ENCODE results near the gene CPT1B. TPM values are rescaled to one million over a fixed set of nuclear protein-coding genes. Genes with fewer than 3 reads are reported as not detected.

CPT1B gene
- total and polyA plus RNA-seq, 2 of the 8 experiments (the other 6 are each of a cell fraction or from before 2014, with no cell fraction given) = 34.2 to 36.2 TPM

DNA sequence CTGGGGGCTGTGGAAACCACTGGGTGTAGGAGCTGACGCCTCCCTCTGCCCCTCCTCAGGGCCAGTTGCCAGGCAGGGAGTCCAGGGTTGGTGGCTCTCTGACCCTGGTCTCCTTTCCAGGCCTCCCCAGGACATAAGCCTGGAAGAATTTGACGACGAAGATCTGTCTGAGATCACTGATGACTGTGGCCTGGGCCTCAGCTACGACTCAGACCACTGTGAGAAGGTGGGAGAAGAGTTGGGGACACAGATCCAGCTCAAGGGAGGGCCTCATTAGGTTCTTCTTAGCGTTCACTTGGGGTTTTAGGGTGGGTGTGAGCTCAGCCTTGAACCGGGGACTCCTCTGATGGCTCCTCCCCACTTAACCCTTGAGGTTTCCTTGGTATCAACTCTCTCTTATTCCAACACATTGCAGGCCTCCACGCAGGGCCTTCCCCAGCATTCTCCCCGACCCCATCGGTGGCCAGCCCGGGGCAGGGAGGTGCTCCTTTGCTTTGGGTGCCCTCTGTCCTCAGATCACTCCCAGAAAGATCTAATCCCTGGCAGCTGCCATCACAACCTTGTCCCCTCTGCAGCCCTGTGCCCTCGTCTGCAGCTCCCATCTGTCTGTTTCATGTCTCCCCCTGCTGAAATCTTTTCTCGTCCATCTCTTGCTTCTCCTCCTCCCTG, 23.6 kb upstream of the CPT1B start:
- Histone ChIP-seq H2BK15ac (ENCODE audit: low read length) (no peak overlapping the region), H3K4me2 (ENCODE audit: insufficient read depth in 1 of 2, low read depth in 2 of 2, low read length in 2 of 2) (peak overlapping the region; percentile 53 to 69; a peak in 3 of 4 replicates), H2BK20ac (ENCODE audit: low read length) (no peak overlapping the region), H2AK5ac (ENCODE audit: low read depth, low read length) (no peak overlapping the region), H3K27me3 (replicated peaks in 1 of 4; ENCODE audit: control insufficient read depth in 3 of 4, extremely low read depth in 1 of 4, insufficient read depth in 3 of 4, low read length in 3 of 4) (peaks cover 54 to 85% (median 63%) of the 10 kb centered on the region in 4 experiments; a peak in 6 of 7 replicates), H3K79me1 (ENCODE audit: low read depth, low read length) (no peaks in the 10 kb centered on the region), H3K36me3 (ENCODE audit: control insufficient read depth in 2 of 4, insufficient read depth in 4 of 4, low read length in 3 of 4) (peaks cover 0 to 3% (median 0%) of the 10 kb centered on the region in 4 experiments; a peak in 1 of 8 replicates), H3K14ac (ENCODE audit: insufficient read length) (no peak overlapping the region), H4K5ac (ENCODE audit: insufficient read length, low read depth, low read length) (no peak overlapping the region), H3K9ac (replicated peaks in 1 of 4; ENCODE audit: extremely low read depth in 1 of 4, low read depth in 3 of 4, low read length in 3 of 4) (no peak overlapping the region), H3K18ac (ENCODE audit: extremely low read depth, low read length) (no peak overlapping the region; the same call in 1 of the 2 replicates), H3K79me2 (ENCODE audit: control insufficient read depth in 1 of 2, insufficient read depth in 2 of 2, low read length in 2 of 2) (no peaks in the 10 kb centered on the region), H3K23me2 (ENCODE audit: low read depth, low read length) (peaks cover 2% of the 10 kb centered on the region; the same call in 1 of the 2 replicates), H4K20me1 (replicated peaks in 1 of 2; ENCODE audit: control insufficient read depth in 1 of 2, insufficient read depth in 2 of 2, low read length in 2 of 2) (peaks cover 10 to 11% of the 10 kb centered on the region in 2 experiments), H2BK12ac (ENCODE audit: low read depth, low read length) (no peak overlapping the region), H3K4ac (replicated peaks; ENCODE audit: insufficient read length, low read depth, low read length) (no peak overlapping the region), H3K9me3 (ENCODE audit: insufficient read depth in 2 of 2, low read depth in 1 of 2, low read length in 1 of 2) (no peaks in the 10 kb centered on the region), H3K27ac (ENCODE audit: low read depth, low read length) (no peak overlapping the region), H2AFZ (ENCODE audit: low read length) (no peak overlapping the region), H3K4me3 (ENCODE audit: extremely low read depth in 1 of 4, insufficient read depth in 2 of 4, low read depth in 3 of 4, low read length in 4 of 4) (no peak overlapping the region), H4K91ac (replicated peaks; ENCODE audit: insufficient read length, low read length) (no peak overlapping the region), H3K23ac (ENCODE audit: insufficient read length) (no peak overlapping the region), H4K8ac (ENCODE audit: extremely low read depth, insufficient read depth, low read length) (no peak overlapping the region), H2BK120ac (replicated peaks; ENCODE audit: low read depth, low read length) (no peak overlapping the region), H3K56ac (replicated peaks; ENCODE audit: insufficient read length, low read depth, low read length) (no peak overlapping the region), H2BK5ac (ENCODE audit: low read depth, low read length) (no peak overlapping the region), H3K4me1 (replicated peaks in 1 of 4; ENCODE audit: control insufficient read depth in 3 of 4, insufficient read depth in 4 of 4, low read length in 3 of 4) (peaks cover 0 to 16% (median 4%) of the 10 kb centered on the region in 4 experiments; a peak in 5 of 7 replicates)
- peak in 1 of 2 experiments; percentile 47 for DNase-seq (ENCODE audit: low read depth in 1 of 2, low spot score in 2 of 2)
- ChIA-PET POLR2A (ENCODE audit: partially characterized antibody) (interaction anchor here (0.9 kb wide), 1 partner anchor 19 kb away, joined by 3 read pairs; the partner anchor contains the start of gene CHKB), CTCF (ENCODE audit: partially characterized antibody) (interaction anchor here (0.8 to 1.9 kb wide), 6 partner anchors 10 to 93 kb away, joined by 3 to 13 read pairs (median 4); partner anchors contain the start of genes ARSA, CPT1B and SYCE3)
- TF ChIP-seq CHD1 (IDR thresholded peaks at IDR 0.05; ENCODE audit: low read depth, low read length) (no peak), SUZ12 (IDR thresholded peaks at IDR 0.05; ENCODE audit: low read length) (peak; percentile 33; the same call in 1 of the 2 replicates), KDM4A (IDR thresholded peaks at IDR 0.05; ENCODE audit: low read depth, low read length, severe bottlenecking) (no peak), EZH2 (IDR thresholded peaks at IDR 0.05; ENCODE audit: low read depth, low read length, severe bottlenecking) (peak; percentile 52)
- WGBS, 2 experiments (ENCODE audit: extremely low coverage in 1 of 2, insufficient coverage in 1 of 2, insufficient read length in 1 of 2, insufficient replicate concordance in 2 of 2, low coverage in 1 of 2, low lambda C conversion rate in 2 of 2, missing lambda C conversion rate in 1 of 2) = 61% methylated on average over 11 of the region's 12 CpGs; no CpG with 5 or more reads in 1 of the 2 experiments
- no peak for FAIRE-seq
